HepG2 (cell line): Measurements from ENCODE around the gene PCP4L1. TPM values are rescaled to one million over a fixed set of nuclear protein-coding genes. Genes with fewer than 3 reads are reported as not detected.

ENCODE experiments used
- ARNT2 ChIP-seq: sonication (generic); formaldehyde crosslinking; IDR thresholded peaks from 2 replicates; pipeline ENCODE4 v1.8.0; 2022; ENCODE audit warnings: mild to moderate bottlenecking, low read depth, missing genetic modification reagents, moderate library complexity
- CREB1 ChIP-seq, 2 experiments: fragments of 450-650 bp in 1 of 2; IDR thresholded peaks; 2 replicates each; pipeline ENCODE4 v1.6.1; 2016 to 2017; ENCODE audit warnings: control low read depth in 1 of 2, mild to moderate bottlenecking in 1 of 2, missing compliant biosample characterization in 1 of 2, missing genetic modification characterization in 1 of 2
- DR1 ChIP-seq: sonication (generic); formaldehyde crosslinking; IDR thresholded peaks from 2 replicates; pipeline ENCODE4 v1.8.0; 2021; ENCODE audit warnings: mild to moderate bottlenecking, missing genetic modification reagents, inconsistent platforms
- HDAC6 ChIP-seq: fragments of 200-600 bp; sonication (generic); IDR thresholded peaks from 2 replicates; pipeline ENCODE4 v1.7.0; 2017; ENCODE audit warnings: mild to moderate bottlenecking, antibody characterized with exemption, low read length, low read depth
- HOXD1 ChIP-seq: sonication (generic); formaldehyde crosslinking; IDR thresholded peaks from 2 replicates; pipeline ENCODE4 v1.5.0; 2020; ENCODE audit warnings: missing genetic modification reagents
- JARID2 ChIP-seq: sonication (generic); formaldehyde crosslinking; IDR thresholded peaks from 2 replicates; pipeline ENCODE4 v1.8.1; 2023; ENCODE audit warnings: missing genetic modification reagents, inconsistent platforms; ENCODE audit not compliant: insufficient replicate concordance
- MTF2 ChIP-seq: sonication (generic); formaldehyde crosslinking; IDR thresholded peaks from 2 replicates; pipeline ENCODE4 v1.5.0; 2020; ENCODE audit warnings: missing genetic modification reagents, borderline replicate concordance
- NR2F1 ChIP-seq, 2 experiments: fragments of 450-650 bp in 1 of 2; formaldehyde crosslinking in 1 of 2; IDR thresholded peaks; 2 replicates each; pipeline versions ENCODE4 v1.5.0 to v1.6.1; 2016 to 2020; ENCODE audit warnings: mild to moderate bottlenecking in 1 of 2, missing compliant biosample characterization in 1 of 2, missing genetic modification reagents in 1 of 2, moderate library complexity in 1 of 2
- NR2F6 ChIP-seq, 2 experiments: IDR thresholded peaks; 2 replicates each; pipeline ENCODE4 v1.6.1; 2016; ENCODE audit warnings: antibody characterized with exemption in 1 of 2, mild to moderate bottlenecking in 1 of 2
- POLR2G ChIP-seq: fragments of 200-400 bp; formaldehyde crosslinking; IDR thresholded peaks from 2 replicates; pipeline ENCODE4 v1.6.1; 2018; ENCODE audit warnings: mild to moderate bottlenecking, low read depth, low read length, moderate library complexity
- RERE ChIP-seq: IDR thresholded peaks from 2 replicates; pipeline ENCODE4 v1.6.1; 2016; ENCODE audit warnings: low read depth, missing genetic modification reagents, missing compliant biosample characterization
- RFX3 ChIP-seq: IDR thresholded peaks from 2 replicates; pipeline ENCODE4 v1.6.1; 2016; ENCODE audit warnings: missing biosample characterization, missing genetic modification reagents
- RNF2 ChIP-seq: fragments of 450-650 bp; conservative IDR thresholded peaks from 2 replicates; pipeline ENCODE4 v1.6.1; 2016; ENCODE audit warnings: low read depth
- SOX13 ChIP-seq, 3 experiments: fragments of 450-650 bp in 1 of 3; sonication (generic) in 1 of 3; formaldehyde crosslinking in 1 of 3; IDR thresholded peaks in 2 of 3; conservative IDR thresholded peaks in 1 of 3; 2 replicates each; pipeline versions ENCODE4 v1.5.0 to v1.6.1; 2016 to 2020; ENCODE audit warnings: antibody characterized with exemption in 1 of 3, mild to moderate bottlenecking in 1 of 3, missing compliant biosample characterization in 1 of 3, missing genetic modification reagents in 1 of 3, moderate library complexity in 1 of 3
- SP2 ChIP-seq: sonication (generic); formaldehyde crosslinking; IDR thresholded peaks from 2 replicates; pipeline ENCODE4 v1.5.1; 2020; ENCODE audit warnings: mild to moderate bottlenecking, missing genetic modification reagents
- STAT5B ChIP-seq: sonication (generic); formaldehyde crosslinking; IDR thresholded peaks from 2 replicates; pipeline ENCODE4 v1.4.0; 2020; ENCODE audit warnings: missing genetic modification reagents
- YY1 ChIP-seq: IDR thresholded peaks from 2 replicates; pipeline ENCODE4 v1.6.1; 2011; ENCODE audit warnings: low read length, low read depth, moderate library complexity, mild to moderate bottlenecking; ENCODE audit not compliant: insufficient read depth, insufficient replicate concordance
- ZFP36L1 ChIP-seq: sonication (generic); formaldehyde crosslinking; IDR thresholded peaks from 2 replicates; pipeline ENCODE4 v1.8.0; 2022; ENCODE audit warnings: mild to moderate bottlenecking, missing genetic modification reagents, moderate library complexity
- ZFYVE20 ChIP-seq: sonication (generic); formaldehyde crosslinking; IDR thresholded peaks from 2 replicates; pipeline ENCODE4 v1.8.0; 2023; ENCODE audit warnings: low read depth, mild to moderate bottlenecking, moderate library complexity, missing genetic modification reagents, borderline replicate concordance
- ZNF256 ChIP-seq: sonication (generic); formaldehyde crosslinking; conservative IDR thresholded peaks from 2 replicates; pipeline ENCODE4 v1.4.0; 2020; ENCODE audit warnings: missing genetic modification reagents
- ZNF276 ChIP-seq: sonication (generic); formaldehyde crosslinking; IDR thresholded peaks from 2 replicates; pipeline ENCODE4 v1.4.0; 2020; ENCODE audit warnings: mild to moderate bottlenecking, low read depth, missing genetic modification reagents
- ZNF432 ChIP-seq: sonication (generic); formaldehyde crosslinking; IDR thresholded peaks from 2 replicates; pipeline ENCODE4 v1.5.0; 2020; ENCODE audit warnings: missing genetic modification reagents, mild to moderate bottlenecking, borderline replicate concordance
- ZNF777 ChIP-seq: sonication (generic); formaldehyde crosslinking; IDR thresholded peaks from 2 replicates; pipeline ENCODE4 v1.4.0; 2020; ENCODE audit warnings: missing genetic modification reagents
- polyA plus RNA-seq, 8 experiments: library from polyadenylated mRNA; depleted of rRNA in 3 of 8; stranded (reverse) in 7 of 8; unstranded in 1 of 8; fragments of >200 nt; fragmentation: Illumina TruSeq in 4 of 8; extraction: Trizol in 4 of 8; gene quantifications; 2 replicates each; pipeline versions ENCODE4 v1.2.1 to v1.2.3, GENCODE V29; 2011 to 2016; ENCODE audit warnings: low read depth in 4 of 8, missing spikeins in 1 of 8, mixed read lengths in 1 of 8; ENCODE audit not compliant: insufficient read depth in 1 of 8
- total RNA-seq, 5 experiments: library from RNA; depleted of rRNA; stranded (reverse); fragments of >200 nt; fragmentation: Illumina TruSeq; extraction: Trizol; gene quantifications; 2 replicates each; pipeline ENCODE4 v1.2.3, GENCODE V29; 2016; ENCODE audit warnings: low read depth in 1 of 5

PCP4L1 gene
- total and polyA plus RNA-seq, 2 of the 13 experiments (the other 11 are each of a cell fraction or from before 2014, with no cell fraction given): 0.28 TPM; not detected in 1

GRCh38 chr1:161227196-161227871, 31.2 kb upstream of the PCP4L1 start (continued):
- TF ChIP-seq ARNT2 (CRISPR knock-in tag) (no peak), HDAC6 (no peak), RNF2 (no peak), RERE (CRISPR knock-in tag) (no peak), NR2F1 (CRISPR knock-in tag; IDR thresholded peaks at IDR 0.05) (no peak), RFX3 (no peak), ZFYVE20 (CRISPR knock-in tag) (no peak), ZNF256 (no peak), ZNF777 (CRISPR knock-in tag) (no peak), STAT5B (CRISPR knock-in tag) (no peak), YY1 (peak; percentile 16), NR2F6 (IDR thresholded peaks at IDR 0.05) (no peak), NR2F6 (CRISPR knock-in tag; IDR thresholded peaks at IDR 0.05) (no peak), ZNF432 (CRISPR knock-in tag) (no peak), JARID2 (no peak), CREB1 (IDR thresholded peaks at IDR 0.05) (no peak), CREB1 (CRISPR knock-in tag; IDR thresholded peaks at IDR 0.05) (peak; percentile 50; the same call in 1 of the 2 replicates), MTF2 (CRISPR knock-in tag) (no peak), ZNF276 (CRISPR knock-in tag) (no peak), SOX13 (IDR thresholded peaks at IDR 0.05) (no peak), SOX13 (CRISPR knock-in tag; conservative IDR thresholded peaks at IDR 0.05 in 1 of 2, IDR thresholded peaks at IDR 0.05 in 1 of 2) (0 out of 4 replicates have a peak, but pooled peaks of 1 of the 2 experiments have one; percentile 27), HOXD1 (CRISPR knock-in tag) (no peak), POLR2G (peak; percentile 17; the same call in 1 of the 2 replicates), ZFP36L1 (CRISPR knock-in tag) (no peak), DR1 (CRISPR knock-in tag) (no peak), SP2 (CRISPR knock-in tag) (no peak)
